HCT116 (cell line): Measurements from ENCODE around the gene TMEM51. TPM values are rescaled to one million over a fixed set of nuclear protein-coding genes. Genes with fewer than 3 reads are reported as not detected.

ENCODE experiments used
- ATAC-seq: fragments of 200-7000 bp; cut with Tn5 transposase; 2 replicates; pipeline ENCODE4 v1.9.1; 2020; ENCODE audit warnings: mild to moderate bottlenecking, moderate library complexity
- BruUV-seq: library from RNA; stranded (reverse); fragments of 400-500 nt; replicated peaks from 2 replicates; lab custom pipeline; 2021; lab: Mats Ljungman, UMichigan
- CTCF ChIA-PET: fragments of 300-600 bp; sonication (Branson Sonifier 250); formaldehyde crosslinking; loops from one replicate; lab custom pipeline; 2021; ENCODE audit warnings: antibody characterized with exemption; lab: Charles Lee
- POLR2A ChIA-PET: fragments of 300-600, 350-600 bp; sonication (Branson Sonifier 250); formaldehyde crosslinking; loops from one replicate; lab custom pipeline; 2021; ENCODE audit warnings: antibody characterized with exemption; lab: Charles Lee
- RAD21 ChIA-PET, 2 experiments: fragments of 300-600 bp; sonication (Branson Sonifier 250); formaldehyde crosslinking; loops; one replicate each; lab custom pipeline; 2023; ENCODE audit warnings: low total read pairs in 2 of 2; ENCODE audit not compliant: uncharacterized antibody in 2 of 2, unreplicated experiment in 2 of 2, low non-redundant PET in 1 of 2; lab: Charles Lee
- DNase-seq: peaks from one replicate; pipeline ENCODE4 v3.0.0-alpha.2; 2010; ENCODE audit warnings: low read depth, low spot score
- H2AFZ ChIP-seq: fragments of 200-600 bp; shearing (Covaris generic), sonication (generic); 2 replicates; pipeline ENCODE4 v1.6.1; 2017; ENCODE audit warnings: low read depth, mixed run types, mixed read lengths, antibody characterized with exemption, low read length; ENCODE audit not compliant: poor library complexity, severe bottlenecking
- H3K27ac ChIP-seq: 2 replicates; pipeline ENCODE4 v1.5.1; 2012; ENCODE audit warnings: low read depth, low read length
- H3K27me3 ChIP-seq: fragments of 200-600 bp; sonication (generic); 2 replicates; pipeline ENCODE4 v1.6.1; 2016; ENCODE audit warnings: mixed run types, low read length, mixed read lengths; ENCODE audit not compliant: insufficient read depth
- H3K36me3 ChIP-seq, 2 experiments: fragments of 200-500 bp in 1 of 2; fragments of 200-600 bp in 1 of 2; sonication (Bioruptor generic) in 1 of 2; sonication (generic) in 1 of 2; 2 replicates each; pipeline versions ENCODE4 v1.5.1 to v1.6.1; 2014 to 2016; ENCODE audit warnings: low read length in 2 of 2, inconsistent platforms in 1 of 2, mixed read lengths in 1 of 2, mixed run types in 1 of 2; ENCODE audit not compliant: insufficient read depth in 2 of 2, control insufficient read depth in 1 of 2
- H3K4me1 ChIP-seq, 2 experiments: fragments of 200-600 bp in 1 of 2; sonication (generic) in 1 of 2; 2 replicates each; pipeline versions ENCODE4 v1.5.1 to v1.6.1; 2012 to 2017; ENCODE audit warnings: low read length in 2 of 2, inconsistent platforms in 1 of 2, mild to moderate bottlenecking in 1 of 2, mixed read lengths in 1 of 2, mixed run types in 1 of 2, moderate library complexity in 1 of 2; ENCODE audit not compliant: insufficient read depth in 2 of 2, control insufficient read depth in 1 of 2
- H3K4me2 ChIP-seq: fragments of 200-600 bp; sonication (generic); 2 replicates; pipeline ENCODE4 v1.6.1; 2017; ENCODE audit warnings: mixed run types, low read length, mixed read lengths
- H3K4me3 ChIP-seq, 2 experiments: fragments of 200-600 bp in 1 of 2; sonication (generic) in 1 of 2; replicated peaks in 1 of 2; 2 replicates each; pipeline ENCODE4 v1.5.1; 2011 to 2016; ENCODE audit warnings: low read length in 2 of 2, control low read depth in 1 of 2, low read depth in 1 of 2, mild to moderate bottlenecking in 1 of 2, mixed read lengths in 1 of 2, mixed run types in 1 of 2
- H3K79me2 ChIP-seq: fragments of 200-600 bp; sonication (generic); 2 replicates; pipeline ENCODE4 v1.6.1; 2017; ENCODE audit warnings: mild to moderate bottlenecking, mixed run types, low read length, moderate library complexity, mixed read lengths; ENCODE audit not compliant: insufficient read depth
- H3K9ac ChIP-seq: fragments of 200-600 bp; sonication (generic); 2 replicates; pipeline ENCODE4 v1.6.1; 2016; ENCODE audit warnings: low read length, mixed read lengths
- H3K9me2 ChIP-seq: fragments of 200-600 bp; sonication (generic), shearing (Covaris generic); 2 replicates; pipeline ENCODE4 v1.6.1; 2017; ENCODE audit warnings: mixed run types, mild to moderate bottlenecking, moderate library complexity; ENCODE audit not compliant: insufficient read depth
- H3K9me3 ChIP-seq, 2 experiments: fragments of 200-500 bp in 1 of 2; fragments of 200-600 bp in 1 of 2; sonication (Bioruptor generic) in 1 of 2; sonication (generic) in 1 of 2; 2 replicates each; pipeline ENCODE4 v1.6.1; 2014 to 2017; ENCODE audit warnings: low read length in 2 of 2, mixed read lengths in 2 of 2, inconsistent platforms in 1 of 2, low read depth in 1 of 2, mild to moderate bottlenecking in 1 of 2, mixed run types in 1 of 2, moderate library complexity in 1 of 2; ENCODE audit not compliant: control insufficient read depth in 1 of 2, insufficient read depth in 1 of 2
- H4K20me1 ChIP-seq: fragments of 200-600 bp; sonication (generic), shearing (Covaris generic); 2 replicates; pipeline ENCODE4 v1.6.1; 2017; ENCODE audit warnings: mixed run types, mild to moderate bottlenecking, moderate library complexity; ENCODE audit not compliant: insufficient read depth
- CBX3 ChIP-seq: IDR thresholded peaks from 2 replicates; pipeline ENCODE4 v1.6.1; 2012; ENCODE audit warnings: low read depth
- CEBPB ChIP-seq: IDR thresholded peaks from 2 replicates; pipeline ENCODE4 v1.6.1; 2012; ENCODE audit warnings: low read depth
- EGR1 ChIP-seq: IDR thresholded peaks from 2 replicates; pipeline ENCODE4 v1.6.1; 2012; ENCODE audit warnings: low read depth
- EZH2phosphoT487 ChIP-seq: fragments of 200-600 bp; IDR thresholded peaks from 2 replicates; pipeline ENCODE4 v1.6.1; 2018; ENCODE audit warnings: antibody characterized with exemption, borderline replicate concordance
- FOSL1 ChIP-seq: IDR thresholded peaks from 2 replicates; pipeline ENCODE4 v1.6.1; 2012; ENCODE audit warnings: low read depth
- POLR2A ChIP-seq: IDR thresholded peaks from 2 replicates; pipeline ENCODE4 v1.7.0; 2011; ENCODE audit warnings: borderline replicate concordance; ENCODE audit not compliant: insufficient read depth, insufficient read length; ENCODE audit errors: extremely low read depth
- RAD21 ChIP-seq: IDR thresholded peaks from 2 replicates; pipeline ENCODE4 v1.6.1; 2012; ENCODE audit warnings: low read depth, mild to moderate bottlenecking
- SIN3A ChIP-seq: IDR thresholded peaks from 2 replicates; pipeline ENCODE4 v1.6.1; 2012; ENCODE audit warnings: low read depth
- SP1 ChIP-seq: IDR thresholded peaks from 2 replicates; pipeline ENCODE4 v1.6.1; 2012; ENCODE audit warnings: low read depth
- TCF7L2 ChIP-seq: IDR thresholded peaks from 2 replicates; pipeline ENCODE4 v1.7.0; 2011; ENCODE audit warnings: borderline replicate concordance, inconsistent platforms; ENCODE audit not compliant: insufficient read depth, insufficient read length; ENCODE audit errors: extremely low read depth
- YY1 ChIP-seq: IDR thresholded peaks from 2 replicates; pipeline ENCODE4 v1.6.1; 2011; ENCODE audit warnings: low read length, low read depth, moderate library complexity, mild to moderate bottlenecking; ENCODE audit not compliant: insufficient replicate concordance; ENCODE audit errors: extremely low read depth
- ZFX ChIP-seq: fragments of 450-650 bp; IDR thresholded peaks from 2 replicates; pipeline ENCODE4 v1.6.1; 2017
- ZNF274 ChIP-seq: fragments of 200-500 bp; sonication (Bioruptor generic); IDR thresholded peaks from 2 replicates; pipeline ENCODE4 v1.6.1; 2014; ENCODE audit warnings: mild to moderate bottlenecking, low read depth, low read length, inconsistent platforms
- intact Hi-C: fragments of 100-400 bp; cut with micrococcal nuclease; formaldehyde crosslinking; loops from 2 replicates; pipeline ENCODE4 v1.10.0; 2022
- total RNA-seq: library from RNA; stranded (reverse); gene quantifications from one replicate; pipeline ENCODE4 v1.2.1, GENCODE V29; 2021; ENCODE audit not compliant: unreplicated experiment
- TF ChIP-seq, protein P1 (sequence below): IDR thresholded peaks from 2 replicates; pipeline ENCODE4 v1.6.1; 2012
- TF ChIP-seq, protein P2 (sequence below): IDR thresholded peaks from 2 replicates; pipeline ENCODE4 v1.6.1; 2011; ENCODE audit warnings: mild to moderate bottlenecking, low read length, moderate library complexity; ENCODE audit not compliant: insufficient replicate concordance; ENCODE audit errors: extremely low read depth
- TF ChIP-seq, protein P3 (sequence below): IDR thresholded peaks from 2 replicates; pipeline ENCODE4 v1.6.1; 2012; ENCODE audit warnings: low read depth

Gene TMEM51
- total RNA-seq, 1 experiment from 2014 or later, result 16.6 TPM

DNA sequence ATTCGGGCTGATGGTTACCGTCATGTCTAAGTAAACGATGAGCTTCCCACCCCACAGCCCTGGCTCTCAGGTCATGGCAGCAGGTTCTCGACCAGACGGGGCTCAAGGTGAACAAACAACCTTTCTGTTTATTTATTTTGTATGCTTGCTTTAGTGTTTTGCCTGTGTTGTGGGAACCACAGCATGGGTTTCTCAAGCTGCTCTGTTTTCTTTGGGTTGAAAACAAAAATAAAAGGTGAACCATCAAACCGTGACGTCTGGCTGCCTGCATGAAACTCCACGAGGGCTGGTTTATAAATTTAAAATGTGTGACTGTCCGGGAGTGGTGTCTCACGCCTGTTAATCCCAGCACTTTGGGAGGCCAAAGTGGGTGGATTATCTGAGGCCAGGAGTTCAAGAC is 28.0 kb downstream of the TMEM51 start:
- POLR2A ChIA-PET, result no interaction called here
- peaks cover 4% of the 10 kb centered on the region; the same call in 1 of the 2 replicates for H4K20me1 ChIP-seq
- no peak overlapping the region for H2AFZ ChIP-seq
- no peak for DNase-seq
- TF ChIP-seq EZH2phosphoT487 (no peak), SIN3A (no peak), CBX3 (no peak), FOSL1 (no peak), TCF7L2 (no peak), POLR2A (no peak), ZNF274 (no peak), SP1 (no peak), ZFX (no peak), RAD21 (no peak), YY1 (no peak), CEBPB (no peak), EGR1 (no peak)
- TF ChIP-seq, protein P1, sequence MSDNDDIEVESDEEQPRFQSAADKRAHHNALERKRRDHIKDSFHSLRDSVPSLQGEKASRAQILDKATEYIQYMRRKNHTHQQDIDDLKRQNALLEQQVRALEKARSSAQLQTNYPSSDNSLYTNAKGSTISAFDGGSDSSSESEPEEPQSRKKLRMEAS, result no peak
- TF ChIP-seq, protein P2, sequence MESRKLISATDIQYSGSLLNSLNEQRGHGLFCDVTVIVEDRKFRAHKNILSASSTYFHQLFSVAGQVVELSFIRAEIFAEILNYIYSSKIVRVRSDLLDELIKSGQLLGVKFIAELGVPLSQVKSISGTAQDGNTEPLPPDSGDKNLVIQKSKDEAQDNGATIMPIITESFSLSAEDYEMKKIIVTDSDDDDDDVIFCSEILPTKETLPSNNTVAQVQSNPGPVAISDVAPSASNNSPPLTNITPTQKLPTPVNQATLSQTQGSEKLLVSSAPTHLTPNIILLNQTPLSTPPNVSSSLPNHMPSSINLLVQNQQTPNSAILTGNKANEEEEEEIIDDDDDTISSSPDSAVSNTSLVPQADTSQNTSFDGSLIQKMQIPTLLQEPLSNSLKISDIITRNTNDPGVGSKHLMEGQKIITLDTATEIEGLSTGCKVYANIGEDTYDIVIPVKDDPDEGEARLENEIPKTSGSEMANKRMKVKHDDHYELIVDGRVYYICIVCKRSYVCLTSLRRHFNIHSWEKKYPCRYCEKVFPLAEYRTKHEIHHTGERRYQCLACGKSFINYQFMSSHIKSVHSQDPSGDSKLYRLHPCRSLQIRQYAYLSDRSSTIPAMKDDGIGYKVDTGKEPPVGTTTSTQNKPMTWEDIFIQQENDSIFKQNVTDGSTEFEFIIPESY, result no peak
- TF ChIP-seq, protein P3, sequence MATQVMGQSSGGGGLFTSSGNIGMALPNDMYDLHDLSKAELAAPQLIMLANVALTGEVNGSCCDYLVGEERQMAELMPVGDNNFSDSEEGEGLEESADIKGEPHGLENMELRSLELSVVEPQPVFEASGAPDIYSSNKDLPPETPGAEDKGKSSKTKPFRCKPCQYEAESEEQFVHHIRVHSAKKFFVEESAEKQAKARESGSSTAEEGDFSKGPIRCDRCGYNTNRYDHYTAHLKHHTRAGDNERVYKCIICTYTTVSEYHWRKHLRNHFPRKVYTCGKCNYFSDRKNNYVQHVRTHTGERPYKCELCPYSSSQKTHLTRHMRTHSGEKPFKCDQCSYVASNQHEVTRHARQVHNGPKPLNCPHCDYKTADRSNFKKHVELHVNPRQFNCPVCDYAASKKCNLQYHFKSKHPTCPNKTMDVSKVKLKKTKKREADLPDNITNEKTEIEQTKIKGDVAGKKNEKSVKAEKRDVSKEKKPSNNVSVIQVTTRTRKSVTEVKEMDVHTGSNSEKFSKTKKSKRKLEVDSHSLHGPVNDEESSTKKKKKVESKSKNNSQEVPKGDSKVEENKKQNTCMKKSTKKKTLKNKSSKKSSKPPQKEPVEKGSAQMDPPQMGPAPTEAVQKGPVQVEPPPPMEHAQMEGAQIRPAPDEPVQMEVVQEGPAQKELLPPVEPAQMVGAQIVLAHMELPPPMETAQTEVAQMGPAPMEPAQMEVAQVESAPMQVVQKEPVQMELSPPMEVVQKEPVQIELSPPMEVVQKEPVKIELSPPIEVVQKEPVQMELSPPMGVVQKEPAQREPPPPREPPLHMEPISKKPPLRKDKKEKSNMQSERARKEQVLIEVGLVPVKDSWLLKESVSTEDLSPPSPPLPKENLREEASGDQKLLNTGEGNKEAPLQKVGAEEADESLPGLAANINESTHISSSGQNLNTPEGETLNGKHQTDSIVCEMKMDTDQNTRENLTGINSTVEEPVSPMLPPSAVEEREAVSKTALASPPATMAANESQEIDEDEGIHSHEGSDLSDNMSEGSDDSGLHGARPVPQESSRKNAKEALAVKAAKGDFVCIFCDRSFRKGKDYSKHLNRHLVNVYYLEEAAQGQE, result no peak
- CTCF ChIA-PET, result no interaction called here
- H3K4me3 ChIP-seq, result no peak overlapping the region
- no peak overlapping the region for H3K27ac ChIP-seq
- H3K4me1 ChIP-seq, result peaks cover 49 to 56% of the 10 kb centered on the region in 2 experiments
- no peak for ATAC-seq
- intact Hi-C loops, result no loop called here
- H3K9ac ChIP-seq, result no peak overlapping the region
- RAD21 ChIA-PET, result no interaction called here
- no peaks in the 10 kb centered on the region for H3K27me3 ChIP-seq
- peaks cover 89% of the 10 kb centered on the region for H3K79me2 ChIP-seq
- no TSS peak for BruUV-seq
- no peaks in the 10 kb centered on the region for H3K9me2 ChIP-seq
- H3K4me2 ChIP-seq, result no peak overlapping the region
- no peaks in the 10 kb centered on the region for H3K9me3 ChIP-seq
- no peaks in the 10 kb centered on the region for H3K36me3 ChIP-seq
